SK-N-SH (cell line): Measurements from ENCODE around the gene GCLC. TPM values are rescaled to one million over a fixed set of nuclear protein-coding genes. Genes with fewer than 3 reads are reported as not detected.
"Not testable (repeated sequence)": the region's sequence is repeated elsewhere in the genome, so short reads cannot be mapped to it uniquely, and the experiment has no call there.

Source experiments
- CTCF ChIA-PET: fragments of 300-600, 350-600 bp; formaldehyde crosslinking; extraction: SDS; loops from one replicate; lab custom pipeline; 2021; lab: Yijun Ruan, JAX
- POLR2A ChIA-PET: fragments of 350-600 bp; sonication (Branson Sonifier 250); formaldehyde crosslinking; extraction: SDS; loops from one replicate; lab custom pipeline; 2020; ENCODE audit warnings: antibody characterized with exemption, inconsistent platforms; lab: Yijun Ruan, JAX
- DNase-seq: peaks from one replicate; pipeline ENCODE4 v3.0.0; 2012
- H2AFZ ChIP-seq: fragments of 200-600 bp; sonication (generic); 2 replicates; pipeline ENCODE4 v1.8.1; 2016; ENCODE audit warnings: antibody characterized with exemption, mild to moderate bottlenecking, low read depth
- H3F3A ChIP-seq: fragments of 200-600 bp; sonication (generic); replicated peaks from 2 replicates; pipeline ENCODE3; 2016; ENCODE audit warnings: antibody characterized with exemption, mild to moderate bottlenecking; ENCODE audit not compliant: insufficient read depth
- H3K27ac ChIP-seq, 2 experiments: fragments of 200-500 bp in 1 of 2; fragments of 200-600 bp in 1 of 2; sonication (Bioruptor generic) in 1 of 2; sonication (generic), shearing (Covaris generic) in 1 of 2; 2 replicates each; pipeline versions ENCODE4 v1.5.1 to v1.6.1; 2014 to 2016; ENCODE audit warnings: low read depth in 2 of 2, inconsistent platforms in 1 of 2, low read length in 1 of 2, mild to moderate bottlenecking in 1 of 2, mixed read lengths in 1 of 2
- H3K27me3 ChIP-seq: fragments of 200-600 bp; sonication (generic), shearing (Covaris generic); 2 replicates; pipeline ENCODE4 v1.6.1; 2016; ENCODE audit warnings: mixed run types; ENCODE audit not compliant: insufficient read depth
- H3K36me3 ChIP-seq, 2 experiments: fragments of 200-500 bp in 1 of 2; fragments of 200-600 bp in 1 of 2; sonication (Bioruptor generic) in 1 of 2; sonication (generic) in 1 of 2; replicated peaks in 1 of 2; 2 replicates each; pipeline versions ENCODE3 to v1.5.1; 2014 to 2016; ENCODE audit warnings: low read length in 1 of 2, mild to moderate bottlenecking in 1 of 2; ENCODE audit not compliant: insufficient read depth in 2 of 2, control insufficient read depth in 1 of 2
- H3K4me1 ChIP-seq, 2 experiments: fragments of 200-500 bp in 1 of 2; fragments of 200-600 bp in 1 of 2; sonication (Bioruptor generic) in 1 of 2; sonication (generic), shearing (Covaris generic) in 1 of 2; 2 replicates each; pipeline versions ENCODE4 v1.5.1 to v1.6.1; 2014 to 2016; ENCODE audit warnings: low read depth in 1 of 2, low read length in 1 of 2, mixed run types in 1 of 2; ENCODE audit not compliant: insufficient read depth in 2 of 2, control insufficient read depth in 1 of 2
- H3K4me2 ChIP-seq: fragments of 200-600 bp; sonication (generic), shearing (Covaris generic); 2 replicates; pipeline ENCODE4 v1.6.1; 2017; ENCODE audit warnings: mixed run types
- H3K4me3 ChIP-seq, 2 experiments: fragments of 200-500 bp in 1 of 2; fragments of 200-600 bp in 1 of 2; sonication (Bioruptor generic) in 1 of 2; sonication (generic), shearing (Covaris generic) in 1 of 2; 2 replicates each; pipeline versions ENCODE4 v1.5.1 to v1.8.1; 2014 to 2016; ENCODE audit warnings: low read depth in 2 of 2, inconsistent platforms in 1 of 2, low read length in 1 of 2, mild to moderate bottlenecking in 1 of 2, mixed read lengths in 1 of 2, moderate library complexity in 1 of 2
- H3K79me2 ChIP-seq: fragments of 200-600 bp; sonication (generic); 2 replicates; pipeline ENCODE4 v1.8.1; 2017; ENCODE audit warnings: mild to moderate bottlenecking; ENCODE audit not compliant: insufficient read depth
- H3K9ac ChIP-seq: fragments of 200-600 bp; sonication (generic); 2 replicates; pipeline ENCODE4 v1.6.1; 2017; ENCODE audit warnings: mixed run types
- H3K9me2 ChIP-seq: fragments of 200-600 bp; sonication (generic); 2 replicates; pipeline ENCODE4 v1.6.1; 2017; ENCODE audit warnings: mixed run types
- H3K9me3 ChIP-seq: fragments of 200-600 bp; sonication (generic); 2 replicates; pipeline ENCODE4 v1.6.1; 2017; ENCODE audit warnings: mixed run types, mild to moderate bottlenecking, moderate library complexity
- H4K20me1 ChIP-seq: fragments of 200-600 bp; sonication (generic); 2 replicates; pipeline ENCODE4 v1.6.1; 2017; ENCODE audit warnings: mild to moderate bottlenecking, mixed run types; ENCODE audit not compliant: insufficient read depth
- FOXJ3 ChIP-seq: sonication (generic); formaldehyde crosslinking; IDR thresholded peaks from 2 replicates; pipeline ENCODE4 v1.5.1; 2020; ENCODE audit warnings: mild to moderate bottlenecking, missing genetic modification reagents
- FOXM1 ChIP-seq: IDR thresholded peaks from 2 replicates; pipeline ENCODE4 v1.4.0; 2012; ENCODE audit warnings: low read depth, mild to moderate bottlenecking
- NFIC ChIP-seq: IDR thresholded peaks from 2 replicates; pipeline ENCODE4 v1.4.0; 2012; ENCODE audit warnings: borderline replicate concordance
- POLR2AphosphoS5 ChIP-seq: IDR thresholded peaks from 2 replicates; pipeline ENCODE4 v1.6.1; 2012; ENCODE audit warnings: low read depth, low read length
- RXRA ChIP-seq: IDR thresholded peaks from 2 replicates; pipeline ENCODE4 v1.4.0; 2012; ENCODE audit warnings: low read depth, mild to moderate bottlenecking, borderline replicate concordance
- TAF1 ChIP-seq: IDR thresholded peaks from 2 replicates; pipeline ENCODE4 v1.6.1; 2012; ENCODE audit warnings: low read depth, mild to moderate bottlenecking, low read length, moderate library complexity, borderline replicate concordance
- TCF12 ChIP-seq: IDR thresholded peaks from 2 replicates; pipeline ENCODE4 v1.4.0; 2012
- WGBS: methylation state at CpG from one replicate; pipeline ENCODE4 v1.1.6; 2017; ENCODE audit warnings: low lambda C conversion rate; 5-methylcytosine and 5-hydroxymethylcytosine counted together
- polyA plus RNA-seq, 3 experiments: library from polyadenylated mRNA; depleted of rRNA; stranded (reverse); fragments of >200 nt; gene quantifications; 2 replicates each; pipeline ENCODE4 v1.2.3, GENCODE V29; 2012
- TF ChIP-seq, protein P1 (sequence below): fragments of 150-350 bp; IDR thresholded peaks from 2 replicates; pipeline ENCODE4 v1.6.1; 2016; ENCODE audit warnings: mild to moderate bottlenecking, low read depth, low read length
- TF ChIP-seq, protein P2 (sequence below): fragments of 150-350 bp; IDR thresholded peaks from 2 replicates; pipeline ENCODE4 v1.6.1; 2017; ENCODE audit warnings: antibody characterized with exemption, low read length, low read depth, borderline replicate concordance
- TF ChIP-seq, protein P3 (sequence below): IDR thresholded peaks from 2 replicates; pipeline ENCODE4 v1.4.0; 2012; ENCODE audit warnings: low read depth

GCLC gene
- polyA plus RNA-seq, 1 of the 3 experiments (the other 2 are of a cell fraction) = 7.5 TPM

DNA sequence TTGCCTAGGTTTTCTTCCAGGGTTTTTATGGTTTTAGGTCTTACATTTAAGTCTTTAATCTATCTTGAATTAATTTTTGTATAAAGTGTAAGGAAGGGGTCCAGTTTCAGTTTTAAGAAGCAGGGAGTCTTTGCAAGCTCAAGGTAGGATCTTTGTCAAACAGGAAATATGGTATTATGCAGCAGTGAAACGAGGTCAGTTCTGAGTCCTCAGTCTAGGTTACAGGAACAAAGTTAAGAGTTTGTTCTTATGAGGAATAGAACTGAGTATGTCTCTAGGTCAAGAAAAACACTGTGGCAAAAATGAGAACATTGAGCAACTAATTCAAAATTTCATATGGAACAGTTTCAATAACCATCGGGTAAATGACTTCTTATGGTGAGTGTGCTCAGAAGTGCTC lies 63.6 kb downstream of the GCLC start:
- TF ChIP-seq FOXM1 = no peak
- TF ChIP-seq, protein P1, sequence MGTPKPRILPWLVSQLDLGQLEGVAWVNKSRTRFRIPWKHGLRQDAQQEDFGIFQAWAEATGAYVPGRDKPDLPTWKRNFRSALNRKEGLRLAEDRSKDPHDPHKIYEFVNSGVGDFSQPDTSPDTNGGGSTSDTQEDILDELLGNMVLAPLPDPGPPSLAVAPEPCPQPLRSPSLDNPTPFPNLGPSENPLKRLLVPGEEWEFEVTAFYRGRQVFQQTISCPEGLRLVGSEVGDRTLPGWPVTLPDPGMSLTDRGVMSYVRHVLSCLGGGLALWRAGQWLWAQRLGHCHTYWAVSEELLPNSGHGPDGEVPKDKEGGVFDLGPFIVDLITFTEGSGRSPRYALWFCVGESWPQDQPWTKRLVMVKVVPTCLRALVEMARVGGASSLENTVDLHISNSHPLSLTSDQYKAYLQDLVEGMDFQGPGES = no peak
- TF ChIP-seq NFIC = no peak
- TF ChIP-seq TCF12 = no peak
- TF ChIP-seq, protein P2, sequence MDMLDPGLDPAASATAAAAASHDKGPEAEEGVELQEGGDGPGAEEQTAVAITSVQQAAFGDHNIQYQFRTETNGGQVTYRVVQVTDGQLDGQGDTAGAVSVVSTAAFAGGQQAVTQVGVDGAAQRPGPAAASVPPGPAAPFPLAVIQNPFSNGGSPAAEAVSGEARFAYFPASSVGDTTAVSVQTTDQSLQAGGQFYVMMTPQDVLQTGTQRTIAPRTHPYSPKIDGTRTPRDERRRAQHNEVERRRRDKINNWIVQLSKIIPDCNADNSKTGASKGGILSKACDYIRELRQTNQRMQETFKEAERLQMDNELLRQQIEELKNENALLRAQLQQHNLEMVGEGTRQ = no peak
- TF ChIP-seq POLR2AphosphoS5 = no peak
- no peak for TF ChIP-seq TAF1
- no peak for TF ChIP-seq RXRA
- TF ChIP-seq FOXJ3 (CRISPR knock-in tag) = no peak
- TF ChIP-seq, protein P3, sequence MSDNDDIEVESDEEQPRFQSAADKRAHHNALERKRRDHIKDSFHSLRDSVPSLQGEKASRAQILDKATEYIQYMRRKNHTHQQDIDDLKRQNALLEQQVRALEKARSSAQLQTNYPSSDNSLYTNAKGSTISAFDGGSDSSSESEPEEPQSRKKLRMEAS = no peak
- Histone ChIP-seq H3K9me2 (no peaks in the 10 kb centered on the region), H2AFZ (no peak overlapping the region), H3F3A (no peaks in the 10 kb centered on the region), H3K9ac (no peak overlapping the region), H3K27me3 (peaks cover 8% of the 10 kb centered on the region), H3K4me1 (peaks cover 0 to 8% of the 10 kb centered on the region in 2 experiments; a peak in 2 of 4 replicates), H3K27ac (no peak overlapping the region), H3K36me3 (no peaks in the 10 kb centered on the region), H3K4me2 (no peak overlapping the region), H3K4me3 (no peak overlapping the region), H4K20me1 (no peaks in the 10 kb centered on the region), H3K79me2 (no peaks in the 10 kb centered on the region), H3K9me3 (no peaks in the 10 kb centered on the region)
- ChIA-PET POLR2A (no interaction called here), CTCF (interaction anchor here (3.5 kb wide), 1 partner anchor 11 kb away, joined by 12 read pairs; no protein-coding TSS in a partner anchor)
- DNase-seq = no peak
- 70% methylated on average over 2 of the region's 2 CpGs for WGBS

DNA sequence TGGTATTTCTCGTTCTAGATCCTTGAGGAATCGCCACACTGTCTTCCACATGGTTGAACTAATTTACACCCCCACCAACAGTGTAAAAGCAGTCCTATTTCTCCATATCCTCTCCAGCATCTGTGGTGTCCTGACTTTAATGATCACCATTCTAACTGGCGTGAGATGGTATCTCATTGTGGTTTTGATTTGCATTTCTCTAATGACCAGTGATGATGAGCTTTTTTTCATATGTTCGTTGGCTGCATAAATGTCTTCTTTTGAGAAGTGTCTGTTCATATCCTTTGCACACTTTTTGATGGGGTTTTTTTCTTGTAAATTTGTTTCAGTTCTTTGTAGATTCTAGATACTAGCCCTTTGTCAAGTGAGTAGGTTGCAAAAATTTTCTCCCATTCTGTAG lies 64.1 kb downstream of the GCLC start:
- H2AFZ ChIP-seq, H3K4me1 ChIP-seq, H3K9me3 ChIP-seq, H3K4me3 ChIP-seq, H3K4me2 ChIP-seq, H3K27me3 ChIP-seq, POLR2A ChIA-PET, H3K9me2 ChIP-seq, DNase-seq, H3K79me2 ChIP-seq, H3K27ac ChIP-seq, H3F3A ChIP-seq, H3K36me3 ChIP-seq, H3K9ac ChIP-seq, H4K20me1 ChIP-seq: not testable (repeated sequence)
- WGBS = 52% methylated on average over 4 of the region's 4 CpGs
- CTCF ChIA-PET = interaction anchor here (3.5 kb wide), 1 partner anchor 12 kb away, joined by 12 read pairs; no protein-coding TSS in a partner anchor
